Measurements from ENCODE around the gene TP73.

DNA sequence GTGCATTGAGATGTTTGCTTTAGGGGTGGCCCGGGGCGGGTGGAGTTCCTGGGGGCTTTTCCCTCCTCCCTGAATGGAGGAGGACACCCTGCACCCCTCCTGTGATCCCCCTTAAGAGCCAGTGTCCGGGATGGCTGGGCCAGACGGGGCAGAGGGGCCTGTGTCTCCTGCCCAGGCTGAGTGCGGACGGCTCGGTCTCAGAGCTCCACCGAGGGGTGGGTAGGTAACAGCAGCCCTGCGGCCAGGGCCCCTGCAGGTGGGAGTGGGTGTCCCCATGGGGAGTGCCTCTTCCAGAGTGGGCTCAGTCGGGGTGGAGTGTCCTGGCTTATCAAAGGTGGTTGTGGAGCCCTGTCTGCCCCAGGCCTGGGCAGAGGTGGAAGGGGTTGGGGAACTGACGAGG is 23.1 kb downstream of the TP73 start:
- TF ChIP-seq, protein P1, sequence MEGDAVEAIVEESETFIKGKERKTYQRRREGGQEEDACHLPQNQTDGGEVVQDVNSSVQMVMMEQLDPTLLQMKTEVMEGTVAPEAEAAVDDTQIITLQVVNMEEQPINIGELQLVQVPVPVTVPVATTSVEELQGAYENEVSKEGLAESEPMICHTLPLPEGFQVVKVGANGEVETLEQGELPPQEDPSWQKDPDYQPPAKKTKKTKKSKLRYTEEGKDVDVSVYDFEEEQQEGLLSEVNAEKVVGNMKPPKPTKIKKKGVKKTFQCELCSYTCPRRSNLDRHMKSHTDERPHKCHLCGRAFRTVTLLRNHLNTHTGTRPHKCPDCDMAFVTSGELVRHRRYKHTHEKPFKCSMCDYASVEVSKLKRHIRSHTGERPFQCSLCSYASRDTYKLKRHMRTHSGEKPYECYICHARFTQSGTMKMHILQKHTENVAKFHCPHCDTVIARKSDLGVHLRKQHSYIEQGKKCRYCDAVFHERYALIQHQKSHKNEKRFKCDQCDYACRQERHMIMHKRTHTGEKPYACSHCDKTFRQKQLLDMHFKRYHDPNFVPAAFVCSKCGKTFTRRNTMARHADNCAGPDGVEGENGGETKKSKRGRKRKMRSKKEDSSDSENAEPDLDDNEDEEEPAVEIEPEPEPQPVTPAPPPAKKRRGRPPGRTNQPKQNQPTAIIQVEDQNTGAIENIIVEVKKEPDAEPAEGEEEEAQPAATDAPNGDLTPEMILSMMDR (IDR thresholded peaks at IDR 0.05; ENCODE audit: low read depth, low read length, poor library complexity, severe bottlenecking) = no peak
- no peak for TF ChIP-seq EZH2phosphoT487 (IDR thresholded peaks at IDR 0.05; ENCODE audit: borderline replicate concordance, low read length)

All from DOHH2 (cell line).